ENCODE results near the gene ITPR1.

Gene ITPR1

GRCh38 chr3:4741404-4742307 is 248.5 kb downstream of the ITPR1 start:
- ChIA-PET CTCF (interaction anchor here (0.7 kb wide), 2 partner anchors 21 to 237 kb away, joined by 3 read pairs; no protein-coding TSS in a partner anchor), POLR2A (interaction anchor here (1.4 kb wide), 1 partner anchor 239 kb away, joined by 5 read pairs; no protein-coding TSS in a partner anchor)
- Histone ChIP-seq H3K27ac (ENCODE audit: extremely low read depth, low read depth, low read length) (peak overlapping the region; percentile 70), H3K36me3 (ENCODE audit: control insufficient read depth in 2 of 2, insufficient read depth in 1 of 2, low read length in 2 of 2) (peaks cover 0 to under 1% of the 10 kb centered on the region in 2 experiments; a peak in 1 of 3 replicates), H3K4me1 (ENCODE audit: control insufficient read depth, insufficient read depth, low read length) (peaks cover 20% of the 10 kb centered on the region), H3K9me3 (ENCODE audit: control insufficient read depth, insufficient read depth, low read depth, low read length) (no peaks in the 10 kb centered on the region), H3K4me3 (ENCODE audit: low read depth, low read length) (no peak overlapping the region)
- TF ChIP-seq, protein P1, sequence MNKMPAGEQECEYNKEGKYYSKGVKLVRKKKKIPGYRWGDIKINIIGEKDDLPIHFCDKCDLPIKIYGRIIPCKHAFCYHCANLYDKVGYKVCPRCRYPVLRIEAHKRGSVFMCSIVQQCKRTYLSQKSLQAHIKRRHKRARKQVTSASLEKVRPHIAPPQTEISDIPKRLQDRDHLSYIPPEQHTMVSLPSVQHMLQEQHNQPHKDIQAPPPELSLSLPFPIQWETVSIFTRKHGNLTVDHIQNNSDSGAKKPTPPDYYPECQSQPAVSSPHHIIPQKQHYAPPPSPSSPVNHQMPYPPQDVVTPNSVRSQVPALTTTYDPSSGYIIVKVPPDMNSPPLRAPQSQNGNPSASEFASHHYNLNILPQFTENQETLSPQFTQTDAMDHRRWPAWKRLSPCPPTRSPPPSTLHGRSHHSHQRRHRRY (tag by site-specific recombination; IDR thresholded peaks at IDR 0.05), result no peak
- TF ChIP-seq ZNF426 (tag by site-specific recombination; IDR thresholded peaks at IDR 0.05) (no peak), ZNF571 (tag by site-specific recombination; IDR thresholded peaks at IDR 0.05) (no peak), ZNF580 (tag by site-specific recombination; IDR thresholded peaks at IDR 0.05) (peak; percentile 90), ZBTB10 (tag by site-specific recombination; IDR thresholded peaks at IDR 0.05) (peak; percentile 47; the same call in 1 of the 2 replicates), ZNF747 (tag by site-specific recombination; IDR thresholded peaks at IDR 0.05) (no peak), ZNF610 (tag by site-specific recombination; IDR thresholded peaks at IDR 0.05; ENCODE audit: borderline replicate concordance) (peak; percentile 86; the same call in 1 of the 2 replicates), KLF1 (tag by site-specific recombination; IDR thresholded peaks at IDR 0.05) (peak; percentile 55), ZFP41 (tag by site-specific recombination; IDR thresholded peaks at IDR 0.05; ENCODE audit: borderline replicate concordance) (no peak), ZNF639 (tag by site-specific recombination; IDR thresholded peaks at IDR 0.05) (peak; percentile 97), OSR2 (tag by site-specific recombination; IDR thresholded peaks at IDR 0.05) (peak; percentile 74; the same call in 1 of the 2 replicates), BCL11A (tag by site-specific recombination; IDR thresholded peaks at IDR 0.05; ENCODE audit: low read depth) (peak; percentile 94), ZBTB8A (tag by site-specific recombination; IDR thresholded peaks at IDR 0.05) (0 out of 2 replicates have a peak, but pooled peaks have one; percentile 29), ZNF48 (tag by site-specific recombination; IDR thresholded peaks at IDR 0.05) (no peak), FEZF1 (tag by site-specific recombination; IDR thresholded peaks at IDR 0.05) (peak; percentile 71), ZNF701 (tag by site-specific recombination; IDR thresholded peaks at IDR 0.05) (no peak), ZNF654 (tag by site-specific recombination; IDR thresholded peaks at IDR 0.05; ENCODE audit: low read depth) (peak; percentile 16; the same call in 1 of the 2 replicates), ZBTB49 (tag by site-specific recombination; IDR thresholded peaks at IDR 0.05; ENCODE audit: low read depth) (no peak), ZNF324 (tag by site-specific recombination; IDR thresholded peaks at IDR 0.05) (peak; percentile 98), ZNF221 (tag by site-specific recombination; IDR thresholded peaks at IDR 0.05; ENCODE audit: borderline replicate concordance) (no peak), KLF9 (tag by site-specific recombination; IDR thresholded peaks at IDR 0.05; ENCODE audit: low read depth) (peak; percentile 32; the same call in 1 of the 2 replicates), ZNF558 (tag by site-specific recombination; IDR thresholded peaks at IDR 0.05) (peak; percentile 61), ZNF561 (tag by site-specific recombination; IDR thresholded peaks at IDR 0.05; ENCODE audit: borderline replicate concordance) (peak; percentile 95), ZNF366 (tag by site-specific recombination; conservative IDR thresholded peaks at IDR 0.05) (peak; percentile 94), ZSCAN23 (tag by site-specific recombination; IDR thresholded peaks at IDR 0.05) (peak; percentile 93; the same call in 1 of the 2 replicates)
- TF ChIP-seq, protein P2, sequence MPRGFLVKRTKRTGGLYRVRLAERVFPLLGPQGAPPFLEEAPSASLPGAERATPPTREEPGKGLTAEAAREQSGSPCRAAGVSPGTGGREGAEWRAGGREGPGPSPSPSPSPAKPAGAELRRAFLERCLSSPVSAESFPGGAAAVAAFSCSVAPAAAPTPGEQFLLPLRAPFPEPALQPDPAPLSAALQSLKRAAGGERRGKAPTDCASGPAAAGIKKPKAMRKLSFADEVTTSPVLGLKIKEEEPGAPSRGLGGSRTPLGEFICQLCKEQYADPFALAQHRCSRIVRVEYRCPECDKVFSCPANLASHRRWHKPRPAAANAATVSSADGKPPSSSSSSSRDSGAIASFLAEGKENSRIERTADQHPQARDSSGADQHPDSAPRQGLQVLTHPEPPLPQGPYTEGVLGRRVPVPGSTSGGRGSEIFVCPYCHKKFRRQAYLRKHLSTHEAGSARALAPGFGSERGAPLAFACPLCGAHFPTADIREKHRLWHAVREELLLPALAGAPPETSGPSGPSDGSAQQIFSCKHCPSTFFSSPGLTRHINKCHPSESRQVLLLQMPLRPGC (tag by site-specific recombination; IDR thresholded peaks at IDR 0.05), result peak; percentile 92

Data from HEK293 (cell line).